ENCODE measurements around the gene NOVA2.

DNA sequence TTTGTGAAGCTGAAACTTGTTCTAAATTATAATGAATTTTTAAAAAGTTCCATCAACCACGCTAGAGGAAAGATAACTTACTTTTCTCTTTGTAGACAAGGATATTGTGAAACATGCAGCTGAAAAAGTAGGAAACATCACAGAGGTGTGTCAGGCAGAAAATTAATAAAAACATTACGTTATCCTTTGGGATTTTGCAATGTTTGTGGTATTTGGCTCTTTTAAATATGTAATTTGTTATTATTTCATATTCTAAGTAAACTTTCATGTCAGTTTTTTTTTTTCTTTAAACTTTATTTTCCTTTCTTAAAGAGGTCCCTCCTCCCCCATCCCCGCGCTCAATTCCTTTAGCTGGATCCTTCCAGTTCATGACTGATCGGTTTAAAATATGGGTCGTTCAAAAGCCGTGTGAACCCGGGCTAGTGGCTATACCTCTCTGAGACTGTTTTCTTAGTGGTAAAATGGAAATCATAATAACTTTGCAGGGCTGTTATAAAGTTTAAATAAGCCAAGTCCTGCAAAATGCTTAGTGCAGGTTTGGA lies 20.9 kb upstream of the NOVA2 start:
- TF ChIP-seq POLR2AphosphoS5 (IDR thresholded peaks at IDR 0.05) (no peak), CTCF (IDR thresholded peaks at IDR 0.05) (no peak)
